ENCODE data around the gene ADAMTS12. TPM values are rescaled to one million over a fixed set of nuclear protein-coding genes. Genes with fewer than 3 reads are reported as not detected.
A peak's percentile ranks its signal among the peaks of the same experiment; 100 is the strongest.

ADAMTS12 gene
- total RNA-seq, 1 donor = not detected

GRCh38 chr5:33611877-33612276, 279.9 kb downstream of the ADAMTS12 start:
- no peak for DNase-seq (ENCODE audit: low read depth in 2 of 3, low spot score in 2 of 3)

GRCh38 chr5:33608344-33609041, 283.3 kb downstream of the ADAMTS12 start:
- no peak for DNase-seq (ENCODE audit: low read depth in 2 of 3, low spot score in 2 of 3)

GRCh38 chr5:33604503-33604902, 287.3 kb downstream of the ADAMTS12 start:
- DNase-seq (ENCODE audit: low read depth in 2 of 3, low spot score in 2 of 3) = no peak

- no peak for DNase-seq (ENCODE audit: low read depth in 2 of 3, low spot score in 2 of 3)
These were observed 289.9 kb downstream of the ADAMTS12 start for GRCh38 chr5:33601881-33602280.

GRCh38 chr5:33595303-33595702, 296.5 kb downstream of the ADAMTS12 start:
- DNase-seq (ENCODE audit: low read depth in 2 of 3, low spot score in 2 of 3) = no peak

- DNase-seq (ENCODE audit: low read depth in 2 of 3, low spot score in 2 of 3) = no peak
These were observed 297.8 kb downstream of the ADAMTS12 start for GRCh38 chr5:33594006-33594405.

- no peak for DNase-seq (ENCODE audit: low read depth in 2 of 3, low spot score in 2 of 3)
These were observed 299.5 kb downstream of the ADAMTS12 start for GRCh38 chr5:33592245-33592644.

GRCh38 chr5:33588654-33589372, 303.0 kb downstream of the ADAMTS12 start:
- DNase-seq (ENCODE audit: low read depth in 2 of 3, low spot score in 2 of 3) = peak in 2 of 3 donors; percentile 7 to 12

- DNase-seq (ENCODE audit: low read depth in 2 of 3, low spot score in 2 of 3) = no peak
These were observed 308.5 kb downstream of the ADAMTS12 start for GRCh38 chr5:33583332-33583731.

- no peak for DNase-seq (ENCODE audit: low read depth in 2 of 3, low spot score in 2 of 3)
These were observed 309.4 kb downstream of the ADAMTS12 start for GRCh38 chr5:33582417-33582816.

- DNase-seq (ENCODE audit: low read depth in 2 of 3, low spot score in 2 of 3) = no peak
These were observed 312.0 kb downstream of the ADAMTS12 start for GRCh38 chr5:33579789-33580188.

- DNase-seq (ENCODE audit: low read depth in 2 of 3, low spot score in 2 of 3) = no peak
These were observed 312.6 kb downstream of the ADAMTS12 start for GRCh38 chr5:33579152-33579551.

- DNase-seq (ENCODE audit: low read depth in 2 of 3, low spot score in 2 of 3) = no peak
These were observed 314.8 kb downstream of the ADAMTS12 start for GRCh38 chr5:33576726-33577590.

GRCh38 chr5:33565324-33565723, 326.5 kb downstream of the ADAMTS12 start:
- DNase-seq (ENCODE audit: low read depth in 2 of 3, low spot score in 2 of 3) = no peak

GRCh38 chr5:33563983-33564908, 327.5 kb downstream of the ADAMTS12 start:
- DNase-seq (ENCODE audit: low read depth in 2 of 3, low spot score in 2 of 3) = no peak

GRCh38 chr5:33563530-33563929, 328.3 kb downstream of the ADAMTS12 start:
- DNase-seq (ENCODE audit: low read depth in 2 of 3, low spot score in 2 of 3) = no peak

- DNase-seq (ENCODE audit: low read depth in 2 of 3, low spot score in 2 of 3) = no peak
These were observed 333.3 kb downstream of the ADAMTS12 start for GRCh38 chr5:33558489-33558888.

- DNase-seq (ENCODE audit: low read depth in 2 of 3, low spot score in 2 of 3) = no peak
These were observed 334.2 kb downstream of the ADAMTS12 start for GRCh38 chr5:33557605-33558004.

GRCh38 chr5:33556330-33557328, 335.2 kb downstream of the ADAMTS12 start:
- DNase-seq (ENCODE audit: low read depth in 2 of 3, low spot score in 2 of 3) = no peak

All from hematopoietic multipotent progenitor cell (in vitro differentiated cells).